ENCODE results near the gene PPM1H.

Gene PPM1H

GRCh38 chr12:62800707-62801400 lies 134.1 kb downstream of the PPM1H start:
- no peak for DNase-seq

DNA sequence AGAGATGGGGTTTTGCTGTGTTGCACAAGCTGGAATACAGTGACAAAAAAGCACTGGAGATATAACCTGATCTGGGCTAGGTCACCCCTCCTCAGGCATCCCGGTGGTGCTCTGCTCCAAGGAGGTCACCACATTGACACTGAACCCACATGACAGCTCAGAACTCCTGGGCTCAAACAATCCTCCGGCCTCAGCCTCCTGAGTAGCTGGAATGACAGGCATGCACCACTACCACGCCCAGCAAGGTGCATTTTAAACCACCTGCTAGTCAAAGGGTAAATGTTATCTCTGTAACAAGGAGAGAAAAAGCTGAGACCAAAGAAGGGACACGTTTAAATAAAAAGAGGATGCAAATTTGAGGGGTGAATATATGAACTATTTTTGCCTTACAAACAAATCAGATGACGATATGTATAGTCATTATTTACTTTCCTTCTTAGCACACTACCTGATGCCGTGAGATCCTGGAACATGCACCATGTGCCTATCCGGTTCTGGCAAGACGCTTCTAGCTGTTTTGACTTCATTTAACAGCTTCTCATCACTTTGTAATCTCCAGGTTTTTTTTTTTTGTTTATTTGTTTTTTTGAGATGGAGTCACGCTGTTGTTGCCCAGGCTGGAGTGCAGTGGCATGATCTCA lies 135.1 kb downstream of the PPM1H start:
- DNase-seq: no peak

DNA sequence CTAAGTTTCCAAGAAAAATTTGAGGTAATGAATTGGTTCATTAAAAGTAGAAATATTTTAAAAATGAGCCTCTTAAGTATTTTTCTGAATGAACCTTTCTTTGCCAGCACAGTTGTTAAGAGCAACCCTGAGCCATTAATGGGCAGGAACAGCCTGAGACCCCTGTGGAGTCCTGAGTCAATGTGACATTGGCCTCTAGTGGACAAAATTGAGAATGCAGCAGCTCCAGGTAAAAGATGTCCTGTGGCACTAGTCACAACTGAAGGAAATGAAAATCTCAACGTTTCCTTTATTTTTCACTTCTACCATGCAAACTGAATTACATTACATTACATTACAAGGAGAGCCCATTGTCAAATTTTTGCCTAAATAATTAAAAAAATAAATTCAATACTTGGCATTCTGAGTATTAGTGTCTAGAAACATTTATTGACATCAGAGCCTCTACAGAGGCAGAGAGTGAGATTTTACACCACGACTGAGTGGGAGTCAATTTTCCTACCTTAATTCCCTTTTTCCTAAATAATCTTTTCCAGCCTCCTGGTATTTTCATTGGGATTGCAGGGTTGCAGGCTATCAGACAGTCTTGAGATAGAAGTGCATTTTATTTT lies 135.7 kb downstream of the PPM1H start:
- peak in 26 of 56 donors; percentile 3 to 73 (median 28) for DNase-seq

- DNase-seq: no peak
Measured at GRCh38 chr12:62794218-62794583, 140.7 kb downstream of the PPM1H start.

- peak in 55 of 56 donors; percentile 10 to 91 (median 69) for DNase-seq
Measured at GRCh38 chr12:62793256-62794217, 141.4 kb downstream of the PPM1H start.

- peak in 2 of 56 donors; percentile 4 to 10 for DNase-seq
Measured at GRCh38 chr12:62792236-62792870, 142.6 kb downstream of the PPM1H start.

DNA sequence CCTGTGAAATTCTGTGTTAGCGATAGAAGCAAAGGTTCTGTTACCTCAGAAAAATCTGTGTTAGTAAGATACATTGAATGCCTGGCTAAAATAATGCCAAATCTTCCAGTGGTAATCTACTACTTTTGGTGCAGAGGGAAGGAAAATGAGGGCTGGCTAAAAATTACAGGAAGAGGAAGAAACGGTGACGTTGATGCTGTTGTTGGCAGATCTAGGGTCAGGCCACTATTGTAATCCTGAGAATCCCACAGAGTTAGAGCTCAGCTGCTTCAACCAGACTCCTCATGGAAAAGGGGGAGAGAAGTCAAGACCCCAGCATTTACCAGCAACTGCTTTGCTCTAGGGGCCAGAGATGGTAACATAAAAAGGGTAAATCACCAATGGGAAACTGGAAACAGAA lies 145.1 kb downstream of the PPM1H start:
- no peak for DNase-seq

- DNase-seq: no peak
Measured at GRCh38 chr12:62787611-62788010, 147.3 kb downstream of the PPM1H start.

DNA sequence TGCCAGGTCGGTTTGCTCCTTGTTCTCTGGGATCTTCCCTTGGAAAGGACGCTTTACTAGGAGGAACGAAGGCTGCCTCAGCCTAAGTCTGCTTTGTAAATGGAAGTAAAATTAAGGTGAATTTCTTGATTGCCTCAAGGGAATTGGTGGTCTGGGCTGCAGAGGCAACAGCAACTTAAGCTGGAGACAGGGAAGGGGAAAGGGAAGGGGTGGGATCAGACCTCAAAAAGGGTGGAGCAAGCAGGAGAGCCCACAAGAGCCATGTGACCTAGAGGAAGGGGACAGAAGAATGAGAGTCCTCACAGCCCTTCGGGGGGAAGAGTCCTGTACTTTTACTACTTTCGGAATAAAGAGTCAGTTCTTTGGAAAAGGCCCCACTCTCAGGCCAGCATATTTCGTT lies 147.9 kb downstream of the PPM1H start:
- DNase-seq: no peak

- no peak for DNase-seq
Measured at GRCh38 chr12:62785941-62786559, 148.9 kb downstream of the PPM1H start.

- no peak for DNase-seq
Measured at GRCh38 chr12:62784576-62784975, 150.4 kb downstream of the PPM1H start.

GRCh38 chr12:62783881-62784280 lies 151.1 kb downstream of the PPM1H start:
- peak in 18 of 56 donors; percentile 6 to 69 (median 22) for DNase-seq

DNA sequence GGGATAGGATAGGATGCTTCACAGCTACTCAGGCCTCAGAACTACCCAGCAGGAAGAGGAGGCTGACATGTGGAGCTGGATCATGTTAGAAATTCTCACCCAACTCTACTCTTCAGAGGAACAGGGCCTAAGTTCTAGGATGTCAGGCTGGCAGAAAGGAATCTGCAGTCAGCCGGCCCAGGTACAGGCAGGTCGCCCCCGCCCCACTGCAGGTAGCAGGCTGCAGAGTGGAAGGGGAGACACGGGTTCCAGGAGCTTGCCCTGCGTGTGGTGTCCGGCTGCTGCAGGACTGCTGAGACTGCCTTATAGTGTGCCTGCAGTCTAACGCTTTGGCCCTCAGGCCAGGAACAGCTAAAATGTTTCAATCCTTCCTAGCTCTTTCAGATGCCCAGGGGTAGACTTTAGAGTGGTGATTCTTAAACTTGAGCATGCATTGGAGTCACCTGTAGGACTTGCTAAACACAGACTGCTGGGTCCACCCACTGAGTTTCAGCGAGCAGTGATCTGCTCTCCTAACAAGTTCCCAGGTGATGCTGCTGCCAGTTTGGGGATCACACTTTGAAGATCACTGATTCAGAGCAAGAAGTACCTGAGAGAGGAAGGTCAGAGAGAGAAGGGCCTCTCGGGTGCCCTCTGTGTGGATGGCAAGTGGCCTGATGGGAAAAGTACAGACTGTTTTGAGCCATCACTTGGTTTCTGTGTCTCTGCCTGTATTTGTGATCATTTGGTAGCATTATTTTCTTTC lies 153.6 kb downstream of the PPM1H start:
- DNase-seq: no peak

DNA sequence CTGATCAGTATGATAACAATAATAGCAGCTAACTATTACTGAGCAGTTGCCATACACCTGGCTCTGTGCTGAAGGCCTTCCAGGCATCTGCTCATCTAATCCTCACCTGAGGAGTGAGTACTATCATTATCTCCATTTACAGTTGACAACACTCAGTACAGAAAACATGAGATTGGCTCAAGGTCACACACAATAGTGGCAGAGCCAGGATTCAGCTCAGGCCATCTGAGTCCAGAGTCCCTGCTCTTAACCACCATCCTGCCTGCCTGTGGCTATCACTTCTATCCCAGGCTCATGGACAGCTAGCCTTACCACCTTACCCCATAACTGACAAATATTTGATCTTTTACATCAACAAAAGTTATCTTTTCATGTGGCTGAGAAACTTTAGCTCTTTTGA lies 155.5 kb downstream of the PPM1H start:
- DNase-seq: no peak

DNA sequence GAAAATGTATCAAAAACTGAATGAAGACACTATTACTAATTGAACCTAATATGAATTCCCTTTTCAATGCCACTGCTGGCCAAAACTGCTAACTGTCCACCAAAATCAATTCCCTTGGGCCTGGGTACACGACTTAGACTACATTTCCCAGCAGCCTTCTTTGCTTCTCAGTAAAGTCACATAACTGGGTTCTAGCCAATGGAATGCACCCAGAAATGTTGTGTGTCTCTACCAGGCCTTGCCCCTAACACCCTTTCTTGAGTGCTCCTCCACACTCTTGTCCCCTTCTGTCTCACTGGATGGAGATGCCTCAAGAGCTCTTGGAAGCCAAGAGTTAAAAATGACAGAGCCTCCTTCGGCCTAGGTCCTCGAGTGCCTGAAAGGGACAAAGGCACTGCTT lies 156.8 kb downstream of the PPM1H start:
- DNase-seq: no peak

DNA sequence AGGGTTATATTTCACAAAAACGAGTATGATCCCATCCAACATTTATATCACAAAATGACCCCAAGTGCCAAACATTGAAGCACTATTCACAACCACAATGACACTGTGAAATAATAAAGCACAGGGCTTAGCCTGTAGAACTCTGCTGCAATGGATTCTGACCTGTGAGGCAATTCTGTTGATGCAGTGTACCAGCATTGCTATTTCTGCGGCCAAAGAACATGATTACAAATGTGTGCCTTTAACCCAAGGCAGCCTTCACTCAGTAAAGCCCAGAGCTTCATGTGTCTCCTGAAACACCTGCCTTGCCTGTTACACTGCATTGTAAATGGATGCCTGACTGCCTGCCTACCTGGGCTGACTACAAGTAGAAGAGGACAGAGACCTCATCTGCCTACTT lies 158.0 kb downstream of the PPM1H start:
- no peak for DNase-seq

- no peak for DNase-seq
Measured at GRCh38 chr12:62776575-62776974, 158.4 kb downstream of the PPM1H start.

GRCh38 chr12:62774794-62775193 lies 160.2 kb downstream of the PPM1H start:
- DNase-seq: no peak

- DNase-seq: no peak
Measured at GRCh38 chr12:62772416-62772955, 162.5 kb downstream of the PPM1H start.

GRCh38 chr12:62771828-62772227 lies 163.1 kb downstream of the PPM1H start:
- no peak for DNase-seq

Measured in nucleus accumbens (tissue), 56 donors.